ENCODE measurements around the gene GAD1. TPM values are rescaled to one million over a fixed set of nuclear protein-coding genes. Genes with fewer than 3 reads are reported as not detected.

Gene GAD1
- total RNA-seq, 1 donor from 2014 or later: not detected

- no peak for DNase-seq (ENCODE audit: low spot score)
Observed at GRCh38 chr2:170895023-170895757, 78.5 kb downstream of the GAD1 start.

GRCh38 chr2:170896622-170897021 lies 79.9 kb downstream of the GAD1 start:
- no peak for DNase-seq (ENCODE audit: low spot score)

DNA sequence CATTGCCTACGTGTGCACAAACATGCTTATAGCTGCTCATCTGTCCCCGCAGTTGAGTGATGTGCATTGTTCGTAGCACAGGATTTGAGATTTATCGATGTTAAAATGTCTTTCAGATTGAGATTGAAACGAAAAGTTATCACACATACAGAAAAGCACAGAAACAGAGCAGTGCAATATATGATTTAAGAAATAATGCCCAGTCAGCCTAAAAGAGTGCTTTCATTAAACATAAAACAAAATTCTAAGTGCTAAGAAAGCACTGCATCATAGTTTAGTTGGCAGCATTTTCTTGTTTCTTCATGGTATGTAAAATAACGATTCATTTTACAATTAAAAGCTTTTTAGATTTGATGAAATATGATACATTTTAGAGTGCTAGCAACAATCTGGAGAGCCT lies 80.4 kb downstream of the GAD1 start:
- no peak for DNase-seq (ENCODE audit: low spot score)

- DNase-seq (ENCODE audit: low spot score): no peak
Observed at GRCh38 chr2:170905864-170906263, 89.2 kb downstream of the GAD1 start.

Other genes with a start within 250 kb of the GAD1 start
- 1.8 TPM for gene SP5, start 101.5 kb upstream of the GAD1 start, total RNA-seq
- 0.86 TPM for gene ERICH2, start 46.5 kb upstream of the GAD1 start, total RNA-seq
- 71.9 TPM for gene GORASP2, start 112.4 kb downstream of the GAD1 start, total RNA-seq

Data from mucosa of gallbladder (tissue), 1 donor.